TTC549 (cell line): ENCODE results near the gene GALM.
"Not testable (repeated sequence)": the region's sequence is repeated elsewhere in the genome, so short reads cannot be mapped to it uniquely, and the experiment has no call there.

Experiments used
- FAIRE-seq: peaks from 2 replicates; lab custom pipeline; 2012; peaks lifted over from hg19 to GRCh38; lab: Jason Lieb, UNC

Gene GALM

GRCh38 chr2:38665854-38666555 is at the start of gene GALM:
Gene GALM (plus strand): TSS chr2:38666114. CDS start chr2:38666162, 48 bp downstream.
- peak; percentile 90 for FAIRE-seq

GRCh38 chr2:38617301-38617700 is 48.6 kb upstream of the GALM start:
- FAIRE-seq = no peak

DNA sequence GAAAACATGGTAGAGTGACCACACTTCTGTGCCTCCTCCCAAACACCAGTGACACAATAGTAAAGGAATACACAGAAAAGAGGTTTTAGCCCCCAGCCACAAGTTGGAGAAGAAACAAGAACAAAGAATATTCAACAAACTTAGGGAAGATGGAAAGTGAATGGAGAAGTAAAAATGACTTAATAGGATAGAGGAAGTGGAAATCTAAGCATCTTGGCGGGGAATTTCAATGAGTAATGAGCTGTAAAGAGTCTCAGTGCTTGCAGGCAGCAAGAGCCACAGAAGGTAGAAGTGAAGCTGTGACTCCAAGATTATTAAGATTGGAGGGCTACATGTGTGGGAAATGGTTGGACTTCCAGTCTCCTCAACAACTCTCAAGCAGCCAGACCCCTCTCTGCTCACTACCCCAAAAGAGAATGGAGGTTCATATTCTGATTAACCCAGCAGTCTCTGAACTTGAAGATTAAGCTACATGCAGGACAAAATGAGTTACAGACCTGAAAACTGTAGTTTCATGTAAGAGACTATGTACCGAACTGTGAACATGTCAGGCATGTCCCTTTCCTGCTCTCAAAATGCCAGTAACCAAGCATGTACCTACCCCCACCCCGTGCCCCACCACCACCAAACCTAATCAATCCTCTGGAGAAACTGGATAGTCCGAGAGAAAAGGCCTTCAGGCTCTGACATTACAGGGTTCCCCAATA is 46.3 kb upstream of the GALM start:
- FAIRE-seq = no peak

DNA sequence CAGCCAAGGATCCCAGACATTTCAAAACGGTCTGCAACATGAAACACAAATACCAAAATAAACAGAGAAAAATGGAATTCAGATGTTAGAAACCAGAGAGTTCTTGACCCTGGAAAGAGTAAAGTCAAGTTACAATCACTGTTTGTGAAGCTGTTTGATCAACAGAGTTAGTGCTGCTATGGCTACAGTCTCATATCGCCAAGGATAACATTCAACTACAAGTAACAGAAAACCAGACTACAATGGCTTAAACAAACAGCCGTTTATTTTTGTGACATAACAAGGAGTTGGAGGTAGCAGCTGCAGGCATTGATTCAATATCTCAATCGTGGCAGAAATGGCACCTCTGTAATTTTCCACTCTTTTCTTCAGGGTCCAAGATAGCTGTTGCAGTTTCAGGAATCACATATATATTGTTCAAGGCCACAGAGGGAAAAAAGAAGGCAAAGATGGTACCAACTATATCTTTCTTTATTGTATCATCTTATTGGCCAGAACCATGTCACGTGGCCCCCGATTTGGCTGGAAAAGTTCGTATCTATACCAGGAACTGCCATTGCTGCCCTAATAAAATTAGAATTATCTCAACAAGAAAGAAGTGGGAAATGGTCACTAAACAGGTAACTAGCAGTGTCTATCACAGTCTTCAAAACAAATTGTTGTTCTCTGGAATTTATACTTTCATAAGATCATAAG is 45.5 kb upstream of the GALM start:
- FAIRE-seq = no peak

DNA sequence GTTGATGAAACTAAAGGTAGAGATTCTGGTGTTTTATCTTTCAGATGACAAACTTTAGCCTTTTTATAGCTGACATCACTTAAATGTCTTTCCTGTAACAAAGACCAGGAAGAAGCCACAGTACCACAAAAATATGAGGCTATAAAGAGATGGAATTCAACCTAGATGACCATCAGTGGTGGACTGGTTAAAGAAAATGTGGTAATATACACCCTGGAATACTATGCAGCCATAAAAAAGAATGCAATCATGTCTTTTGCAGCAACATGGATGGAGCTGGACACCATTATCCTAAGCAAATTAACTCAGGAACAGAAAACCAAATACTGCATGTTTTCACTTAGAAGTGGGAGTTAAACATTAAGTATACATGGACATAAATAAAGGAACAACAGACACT is 44.9 kb upstream of the GALM start:
- no peak for FAIRE-seq

- no peak for FAIRE-seq
Measured at GRCh38 chr2:38622210-38622609, 43.7 kb upstream of the GALM start.

- no peak for FAIRE-seq
Measured at GRCh38 chr2:38626326-38627035, 39.4 kb upstream of the GALM start.

DNA sequence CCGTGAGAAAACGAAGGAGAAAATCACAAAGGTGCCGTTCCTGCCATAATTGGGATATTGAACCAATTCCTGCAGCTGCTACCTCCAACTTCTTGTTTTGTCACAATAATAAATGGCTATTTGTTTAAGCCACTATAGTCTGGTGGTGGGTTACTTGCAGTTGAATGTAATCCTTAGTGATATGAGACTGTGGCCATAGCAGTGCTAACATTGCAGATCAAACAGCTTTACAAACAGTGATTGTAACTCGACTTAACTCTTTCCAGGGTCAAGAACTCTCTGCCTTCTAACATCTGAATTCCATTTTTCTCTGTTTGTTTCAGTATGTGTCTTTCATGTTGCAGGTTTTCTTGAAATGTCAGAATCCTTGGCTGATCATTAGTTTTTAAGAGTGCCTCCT is 38.5 kb upstream of the GALM start:
- no peak for FAIRE-seq

GRCh38 chr2:38629684-38630083 is 36.2 kb upstream of the GALM start:
- FAIRE-seq = no peak

DNA sequence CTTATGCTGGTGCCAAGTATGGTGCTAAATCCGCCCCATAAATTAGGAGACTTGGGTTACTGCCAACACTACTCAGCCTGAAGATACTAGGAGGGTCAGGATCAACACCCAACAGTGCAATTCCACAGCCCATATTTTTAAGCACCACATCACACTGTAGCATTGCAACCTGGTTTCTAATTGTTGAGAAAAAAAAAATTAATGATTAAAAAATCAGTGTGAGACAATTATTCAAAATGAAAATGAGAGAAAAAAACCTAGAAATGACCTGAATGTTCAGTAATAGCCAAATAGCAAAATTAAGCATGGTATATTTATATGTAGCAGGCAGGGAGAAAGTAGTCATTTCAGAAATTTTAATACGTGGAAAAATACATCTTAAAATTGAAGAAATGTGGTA is 33.9 kb upstream of the GALM start:
- no peak for FAIRE-seq

DNA sequence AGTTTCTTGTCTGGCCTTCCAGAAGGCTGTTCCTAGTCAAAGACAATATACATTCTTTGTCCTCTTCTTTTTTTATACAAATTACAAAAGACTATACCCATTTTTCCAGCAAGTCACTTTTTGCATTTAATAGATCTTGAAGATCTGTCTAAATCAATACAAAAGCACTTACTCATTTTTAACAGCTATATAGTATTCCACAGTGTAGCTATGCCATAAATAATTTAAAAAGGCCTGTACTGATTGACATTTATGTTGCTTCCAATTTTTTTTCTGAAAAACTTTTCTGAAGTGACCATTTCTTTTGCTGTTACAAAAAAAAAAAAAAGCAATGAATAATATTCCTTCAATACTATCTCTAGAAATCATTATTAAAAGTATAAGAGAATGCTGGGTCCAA is 32.9 kb upstream of the GALM start:
- no peak for FAIRE-seq

DNA sequence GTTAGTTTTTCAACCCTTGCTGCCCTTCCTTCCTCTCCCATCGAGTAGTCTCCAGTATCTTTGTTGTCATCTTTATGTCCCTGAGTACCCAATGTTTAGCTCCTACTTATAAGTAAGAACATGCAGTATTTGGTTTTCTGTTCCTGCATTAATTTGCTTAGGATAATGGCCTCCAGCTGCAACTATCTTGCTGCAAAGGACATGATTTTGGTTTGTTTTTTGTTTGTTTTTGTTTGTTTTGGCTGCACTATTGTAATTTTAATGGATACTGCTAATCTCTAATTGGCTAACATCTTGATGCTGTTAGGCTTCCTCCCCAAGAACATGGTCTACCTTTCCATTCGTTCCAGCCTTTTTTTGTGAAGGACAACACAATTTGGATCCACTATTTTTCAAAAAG is 32.0 kb upstream of the GALM start:
- FAIRE-seq = no peak

GRCh38 chr2:38634684-38635083 is 31.2 kb upstream of the GALM start:
- FAIRE-seq = no peak

- FAIRE-seq = no peak
Measured at GRCh38 chr2:38635139-38635538, 30.8 kb upstream of the GALM start.

- FAIRE-seq = no peak
Measured at GRCh38 chr2:38636069-38636468, 29.8 kb upstream of the GALM start.

GRCh38 chr2:38642373-38643017 is 23.4 kb upstream of the GALM start:
- FAIRE-seq = not testable (repeated sequence)

DNA sequence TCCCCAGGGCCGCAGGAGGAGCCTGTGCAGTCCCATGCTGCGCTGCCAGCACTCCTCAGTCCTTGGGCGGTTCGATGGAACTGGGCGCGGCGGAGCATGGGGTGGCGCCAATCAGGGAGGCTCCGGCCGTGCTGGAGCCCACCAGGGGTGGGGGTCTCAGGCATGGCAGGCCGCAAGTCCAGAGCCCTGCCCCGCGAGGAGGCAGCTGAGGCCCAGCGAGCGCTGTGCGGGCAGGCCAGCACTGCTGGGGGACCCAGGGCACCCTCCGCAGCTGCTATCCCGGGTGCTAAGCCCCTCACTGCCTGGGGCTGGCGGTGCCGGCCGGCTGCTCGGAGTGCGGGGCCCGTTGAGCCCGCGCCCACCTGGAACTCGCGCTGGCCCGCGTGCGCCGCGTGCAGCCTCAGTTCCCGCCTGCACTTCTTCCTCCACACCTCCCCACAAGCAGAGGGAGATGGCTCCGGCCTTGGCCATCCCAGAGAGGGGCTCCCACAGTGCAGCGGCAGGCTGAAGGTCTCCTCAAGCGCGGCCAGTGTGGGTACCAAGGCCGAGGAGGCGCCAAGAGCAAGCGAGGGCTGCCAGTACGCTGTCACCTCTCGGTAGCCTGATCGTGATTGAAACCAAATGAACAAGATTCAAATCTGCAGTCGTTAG is 22.8 kb upstream of the GALM start:
- FAIRE-seq = no peak

DNA sequence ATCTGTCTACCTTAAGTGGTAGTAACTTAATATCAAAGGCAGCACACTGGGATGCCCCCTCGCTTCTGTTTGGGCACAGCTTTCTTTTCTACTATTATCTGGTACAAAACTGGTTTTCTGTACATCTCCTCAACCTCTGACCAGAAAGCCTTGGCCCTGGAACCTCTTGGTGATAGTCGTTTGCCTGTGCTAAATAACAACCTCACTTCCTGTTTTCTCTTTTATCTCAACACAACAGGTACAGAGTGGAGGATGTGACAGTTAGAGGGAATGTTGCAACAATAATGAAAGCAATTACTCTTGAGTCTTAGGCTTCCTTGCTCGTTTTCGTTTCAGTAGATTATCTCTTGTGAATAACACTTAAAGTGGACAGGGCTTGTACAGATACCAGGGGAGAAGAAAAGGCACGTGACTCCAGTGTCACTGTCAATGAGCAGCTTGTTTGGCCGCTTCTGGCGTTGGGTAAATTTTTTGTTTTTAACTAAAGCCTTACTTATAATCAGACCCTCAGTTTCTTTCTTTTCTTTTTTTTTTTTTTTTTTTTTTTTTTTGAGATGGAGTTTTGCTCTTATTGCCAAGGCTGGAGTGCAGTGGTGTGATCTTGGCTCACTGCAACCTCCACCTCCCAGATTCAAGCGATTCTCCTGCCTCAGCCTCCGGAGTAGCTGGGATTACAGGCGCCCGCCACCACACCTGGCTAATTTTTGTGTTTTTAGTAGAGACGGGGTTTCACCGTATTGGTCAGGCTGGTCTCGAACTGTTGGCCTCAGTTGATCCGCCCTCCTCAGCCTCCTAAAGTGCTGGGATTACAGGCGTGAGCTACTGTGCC is 22.0 kb upstream of the GALM start:
- FAIRE-seq = not testable (repeated sequence)

DNA sequence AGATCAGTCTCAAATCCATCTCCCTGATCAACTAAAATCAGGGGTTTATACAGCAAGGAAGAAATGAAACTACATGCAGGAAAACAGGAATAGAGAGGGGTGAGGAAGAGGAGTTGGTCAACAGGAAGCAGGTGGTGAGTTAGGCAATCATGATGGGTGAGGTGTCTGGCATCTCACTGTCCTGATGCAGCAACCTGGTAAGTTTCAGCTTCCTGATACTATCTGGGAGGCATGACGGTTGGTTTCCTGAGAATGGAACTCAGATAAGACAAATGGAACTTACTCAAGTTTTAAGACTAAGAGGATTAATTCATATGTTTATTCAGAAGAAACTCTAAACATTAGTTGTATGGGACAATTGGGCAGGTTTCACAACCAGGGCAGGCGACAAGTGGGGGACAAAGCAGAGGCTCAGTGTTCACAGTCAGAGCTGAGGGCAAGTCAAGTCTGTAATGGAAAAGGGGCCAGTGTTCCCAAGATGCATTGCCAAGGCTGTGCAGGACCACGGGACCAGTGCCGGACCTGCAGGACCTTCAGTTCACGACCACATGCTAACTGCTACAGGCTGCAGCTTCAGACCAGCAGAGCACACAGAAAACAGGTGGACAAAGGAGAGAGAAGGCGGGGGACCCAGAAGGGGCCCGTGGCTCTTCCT is 17.7 kb upstream of the GALM start:
- FAIRE-seq = no peak

DNA sequence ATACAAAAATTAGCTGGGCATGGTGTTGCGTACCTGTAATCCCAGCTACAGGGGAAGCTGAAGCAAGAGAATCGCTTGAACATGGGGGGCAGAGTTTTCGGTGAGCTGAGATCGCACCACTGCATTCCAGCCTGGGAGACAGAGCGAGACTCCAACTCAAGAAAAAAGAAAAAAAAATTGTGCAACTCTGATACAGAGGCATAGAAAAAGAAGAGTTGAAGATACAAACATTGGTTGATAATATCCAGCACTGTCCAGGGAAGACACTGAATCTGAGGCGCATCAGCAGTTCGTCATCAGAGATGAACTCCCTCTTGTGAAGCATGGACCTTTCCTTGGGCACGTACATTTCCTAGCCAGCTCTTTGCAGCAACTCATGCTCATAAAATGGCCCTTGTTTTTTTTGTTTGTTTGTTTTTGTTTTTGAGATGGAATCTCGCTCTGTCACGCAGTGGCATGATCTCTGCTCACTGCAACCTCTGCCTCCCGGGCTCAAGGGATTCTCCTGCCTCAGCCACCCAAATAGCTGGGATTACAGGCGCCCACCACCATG is 16.7 kb upstream of the GALM start:
- FAIRE-seq = no peak
